ENCODE measurements around the gene CLP1.

GRCh38 chr11:57616595-57616994 lies 41.0 kb upstream of the CLP1 start:
- TF ChIP-seq CTCF (IDR thresholded peaks at IDR 0.05; ENCODE audit: low read depth, low read length, missing input control) (no peak), JUND (IDR thresholded peaks at IDR 0.05) (peak; percentile 81 to 84), ZBTB33 (IDR thresholded peaks at IDR 0.05) (peak; percentile 89), REST (IDR thresholded peaks at IDR 0.05) (peak; percentile 43), YY1 (IDR thresholded peaks at IDR 0.05) (peak; percentile 46), SP1 (IDR thresholded peaks at IDR 0.05) (peak; percentile 92), EGR1 (IDR thresholded peaks at IDR 0.05; ENCODE audit: low read depth in 2 of 2) (peak in 1 of 2 donors; percentile 78), TAF1 (conservative IDR thresholded peaks at IDR 0.05) (peak; percentile 17), ATF3 (IDR thresholded peaks at IDR 0.05) (peak; percentile 29), NR2F2 (IDR thresholded peaks at IDR 0.05) (peak; percentile 100), GABPA (IDR thresholded peaks at IDR 0.05 in 1 of 2, conservative IDR thresholded peaks at IDR 0.05 in 1 of 2) (no peak), RXRA (IDR thresholded peaks at IDR 0.05) (peak; percentile 97)
- TF ChIP-seq, protein P1, sequence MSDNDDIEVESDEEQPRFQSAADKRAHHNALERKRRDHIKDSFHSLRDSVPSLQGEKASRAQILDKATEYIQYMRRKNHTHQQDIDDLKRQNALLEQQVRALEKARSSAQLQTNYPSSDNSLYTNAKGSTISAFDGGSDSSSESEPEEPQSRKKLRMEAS (IDR thresholded peaks at IDR 0.05): peak; percentile 79

Data from liver (tissue), 3 donors.